Liver (tissue), 9 donors: ENCODE measurements around the gene NTN1. TPM values are rescaled to one million over a fixed set of nuclear protein-coding genes. Genes with fewer than 3 reads are reported as not detected.

Experiments used
- DNase-seq: peaks from one replicate; pipeline ENCODE4 v3.0.0-alpha.2; 2017; ENCODE audit warnings: low spot score
- H3K27ac ChIP-seq, 2 donors: one replicate each; pipeline ENCODE4 v1.7.0; 2013; ENCODE audit warnings: inconsistent platforms in 2 of 2, low read length in 2 of 2, control low read depth in 1 of 2, low read depth in 1 of 2, mild to moderate bottlenecking in 1 of 2
- H3K27me3 ChIP-seq, 4 donors: one replicate each; pipeline versions ENCODE4 v1.6.1 to v1.7.0; 2013; ENCODE audit warnings: low read length in 3 of 4, inconsistent platforms in 1 of 4, mild to moderate bottlenecking in 1 of 4, moderate library complexity in 1 of 4; ENCODE audit not compliant: control insufficient read depth in 4 of 4, insufficient read depth in 4 of 4
- H3K36me3 ChIP-seq, 4 donors: one replicate each; pipeline versions ENCODE4 v1.6.1 to v1.7.0; 2013; ENCODE audit warnings: low read length in 3 of 4, mild to moderate bottlenecking in 3 of 4, low read depth in 1 of 4, moderate library complexity in 1 of 4; ENCODE audit not compliant: control insufficient read depth in 4 of 4, insufficient read depth in 3 of 4
- H3K4me1 ChIP-seq, 4 donors: one replicate each; pipeline versions ENCODE4 v1.6.1 to v1.7.0; 2013; ENCODE audit warnings: low read length in 3 of 4, mild to moderate bottlenecking in 3 of 4, moderate library complexity in 1 of 4; ENCODE audit not compliant: control insufficient read depth in 4 of 4, insufficient read depth in 4 of 4
- H3K4me3 ChIP-seq, 3 donors: one replicate each; pipeline versions ENCODE4 v1.6.1 to v1.7.0; 2013; ENCODE audit warnings: low read length in 3 of 3, control low read depth in 1 of 3, low read depth in 1 of 3, mild to moderate bottlenecking in 1 of 3
- H3K9ac ChIP-seq, 2 donors: one replicate each; pipeline ENCODE4 v1.7.0; 2013; ENCODE audit warnings: low read length in 2 of 2, mild to moderate bottlenecking in 2 of 2, moderate library complexity in 2 of 2, control low read depth in 1 of 2, low read depth in 1 of 2
- H3K9me3 ChIP-seq, 4 donors: one replicate each; pipeline versions ENCODE4 v1.6.1 to v1.7.0; 2013; ENCODE audit warnings: low read length in 3 of 4; ENCODE audit not compliant: control insufficient read depth in 4 of 4
- ATF3 ChIP-seq: IDR thresholded peaks from 2 replicates; pipeline ENCODE4 v1.6.1; 2016; ENCODE audit warnings: antibody characterized with exemption
- CTCF ChIP-seq: fragments of 150-350 bp; IDR thresholded peaks from 2 replicates; pipeline ENCODE4 v1.5.1; 2017; ENCODE audit warnings: improper control_type of control experiment, low read depth, low read length; ENCODE audit not compliant: missing input control
- EGR1 ChIP-seq, 2 donors: IDR thresholded peaks; 2 replicates each; pipeline ENCODE4 v1.6.1; 2016 to 2018; ENCODE audit warnings: antibody characterized with exemption in 2 of 2, low read depth in 2 of 2
- GABPA ChIP-seq, 2 donors: IDR thresholded peaks in 1 of 2; conservative IDR thresholded peaks in 1 of 2; 2 replicates each; pipeline ENCODE4 v1.6.1; 2016; ENCODE audit warnings: antibody characterized with exemption in 2 of 2, mild to moderate bottlenecking in 1 of 2, moderate library complexity in 1 of 2
- HNF4A ChIP-seq, 2 donors: conservative IDR thresholded peaks; 2 replicates each; pipeline ENCODE4 v1.6.1; 2016; ENCODE audit warnings: antibody characterized with exemption in 2 of 2, mild to moderate bottlenecking in 2 of 2
- HNF4G ChIP-seq: IDR thresholded peaks from 2 replicates; pipeline ENCODE4 v1.6.1; 2016; ENCODE audit warnings: antibody characterized with exemption
- MAX ChIP-seq: IDR thresholded peaks from 2 replicates; pipeline ENCODE4 v1.6.1; 2016; ENCODE audit warnings: antibody characterized with exemption
- RAD21 ChIP-seq, 2 donors: IDR thresholded peaks; 2 replicates each; pipeline ENCODE4 v1.6.1; 2016; ENCODE audit warnings: antibody characterized with exemption in 2 of 2, mild to moderate bottlenecking in 2 of 2
- REST ChIP-seq: IDR thresholded peaks from 2 replicates; pipeline ENCODE4 v1.6.1; 2016; ENCODE audit warnings: antibody characterized with exemption, mild to moderate bottlenecking
- SP1 ChIP-seq: IDR thresholded peaks from 2 replicates; pipeline ENCODE4 v1.6.1; 2018; ENCODE audit warnings: antibody characterized with exemption, mild to moderate bottlenecking
- TAF1 ChIP-seq: conservative IDR thresholded peaks from 2 replicates; pipeline ENCODE4 v1.6.1; 2016; ENCODE audit warnings: antibody characterized with exemption, mild to moderate bottlenecking
- YY1 ChIP-seq: IDR thresholded peaks from 2 replicates; pipeline ENCODE4 v1.6.1; 2016; ENCODE audit warnings: antibody characterized with exemption, mild to moderate bottlenecking
- ZBTB33 ChIP-seq: IDR thresholded peaks from 2 replicates; pipeline ENCODE4 v1.6.1; 2016; ENCODE audit warnings: antibody characterized with exemption
- WGBS: extraction: QIAGEN DNeasy Blood & Tissue Kit; methylation state at CpG from one replicate; pipeline ENCODE4 v1.1.7; 2013; 5-methylcytosine and 5-hydroxymethylcytosine counted together
- polyA plus RNA-seq, 2 donors: library from polyadenylated mRNA; stranded (reverse) in 1 of 2; unstranded in 1 of 2; fragments of 200-250 nt in 1 of 2; fragments of >200 nt in 1 of 2; fragmentation: Nextera tagmentation in 1 of 2; extraction: Ambion mirVana in 1 of 2; gene quantifications; one replicate each; pipeline versions ENCODE4 v1.2.1 to v1.2.3, GENCODE V29; 2013 to 2015
- total RNA-seq, 2 donors: library from RNA; depleted of rRNA; stranded (reverse); fragments of >200 nt; gene quantifications; one replicate each; pipeline ENCODE4 v1.2.3, GENCODE V29; 2014
- donor health status: healthy.
- donor health status: healthy.
- donor health status: healthy.
- donor health status: healthy.
- donor health status: healthy.

The NTN1 gene
- total and polyA plus RNA-seq, 4 donors, result 0.14 to 8.7 (median 4.3) TPM

- no peak for TF ChIP-seq CTCF
Observed at GRCh38 chr17:9141425-9141753, 120.1 kb downstream of the NTN1 start (continued).

- Histone ChIP-seq H3K4me3 (no peak overlapping the region), H3K4me1 (peaks cover 12 to 16% (median 13%) of the 10 kb centered on the region in 4 donors), H3K9me3 (no peaks in the 10 kb centered on the region), H3K27me3 (no peaks in the 10 kb centered on the region), H3K9ac (no peak overlapping the region), H3K36me3 (no peaks in the 10 kb centered on the region), H3K27ac (no peak overlapping the region)
- WGBS, result 76% methylated on average over 10 of the region's 10 CpGs
- no peak for TF ChIP-seq HNF4A (conservative IDR thresholded peaks at IDR 0.05)
- no peak for TF ChIP-seq CTCF
- TF ChIP-seq GABPA (IDR thresholded peaks at IDR 0.05 in 1 of 2, conservative IDR thresholded peaks at IDR 0.05 in 1 of 2), result no peak
- no peak for TF ChIP-seq TAF1
- no peak for TF ChIP-seq ZBTB33
- TF ChIP-seq YY1, result no peak
- TF ChIP-seq RAD21 (IDR thresholded peaks at IDR 0.05), result no peak
- no peak for DNase-seq
Observed at GRCh38 chr17:9142772-9143494, 121.6 kb downstream of the NTN1 start.

- no peak overlapping the region for H3K27ac ChIP-seq
- 88% methylated on average over 19 of the region's 19 CpGs for WGBS
- no peak overlapping the region for H3K9ac ChIP-seq
- H3K4me1 ChIP-seq, result peaks cover 12 to 15% (median 13%) of the 10 kb centered on the region in 4 donors
- no peak overlapping the region for H3K4me3 ChIP-seq
- DNase-seq, result no peak
- H3K9me3 ChIP-seq, result no peaks in the 10 kb centered on the region
- H3K36me3 ChIP-seq, result no peaks in the 10 kb centered on the region
- H3K27me3 ChIP-seq, result no peaks in the 10 kb centered on the region
- TF ChIP-seq MAX (no peak), EGR1 (IDR thresholded peaks at IDR 0.05; ENCODE audit: low read depth in 2 of 2) (no peak), SP1 (no peak), GABPA (IDR thresholded peaks at IDR 0.05 in 1 of 2, conservative IDR thresholded peaks at IDR 0.05 in 1 of 2) (no peak), ZBTB33 (no peak), ATF3 (no peak), REST (no peak), RAD21 (IDR thresholded peaks at IDR 0.05) (no peak), HNF4G (no peak), TAF1 (no peak)
Observed at GRCh38 chr17:9144502-9145249, 123.4 kb downstream of the NTN1 start.
